ENCODE results near the gene IPO11.
"Not testable (repeated sequence)": the region's sequence is repeated elsewhere in the genome, so short reads cannot be mapped to it uniquely, and the experiment has no call there.

The IPO11 gene

GRCh38 chr5:62450259-62450658 is 37.7 kb downstream of the IPO11 start:
- DNase-seq = no peak

GRCh38 chr5:62457071-62457470 is 44.5 kb downstream of the IPO11 start:
- DNase-seq = no peak

- DNase-seq = peak; percentile 29
These were observed 48.0 kb downstream of the IPO11 start for GRCh38 chr5:62460578-62460983.

GRCh38 chr5:62461561-62461960 is 49.0 kb downstream of the IPO11 start:
- no peak for DNase-seq

- DNase-seq = no peak
These were observed 53.7 kb downstream of the IPO11 start for GRCh38 chr5:62465985-62466925.

- no peak for DNase-seq
These were observed 60.6 kb downstream of the IPO11 start for GRCh38 chr5:62473209-62473608.

- no peak for DNase-seq
These were observed 62.5 kb downstream of the IPO11 start for GRCh38 chr5:62475072-62475471.

GRCh38 chr5:62477801-62478200 is 65.2 kb downstream of the IPO11 start:
- DNase-seq = no peak

- DNase-seq = no peak
These were observed 71.0 kb downstream of the IPO11 start for GRCh38 chr5:62483556-62483955.

- DNase-seq = no peak
These were observed 74.1 kb downstream of the IPO11 start for GRCh38 chr5:62486672-62487071.

GRCh38 chr5:62488531-62488930 is 76.0 kb downstream of the IPO11 start:
- DNase-seq = no peak

- DNase-seq = no peak
These were observed 76.9 kb downstream of the IPO11 start for GRCh38 chr5:62489471-62489870.

GRCh38 chr5:62494772-62495171 is 82.2 kb downstream of the IPO11 start:
- DNase-seq = no peak

- DNase-seq = no peak
These were observed 84.3 kb downstream of the IPO11 start for GRCh38 chr5:62496876-62497275.

- DNase-seq = no peak
These were observed 86.4 kb downstream of the IPO11 start for GRCh38 chr5:62498961-62499360.

GRCh38 chr5:62499756-62500155 is 87.2 kb downstream of the IPO11 start:
- no peak for DNase-seq

- peak; percentile 47 for DNase-seq
These were observed 90.0 kb downstream of the IPO11 start for GRCh38 chr5:62502456-62503101.

GRCh38 chr5:62504129-62504528 is 91.6 kb downstream of the IPO11 start:
- no peak for DNase-seq

- DNase-seq = peak; percentile 3
These were observed 94.3 kb downstream of the IPO11 start for GRCh38 chr5:62506659-62507460.

- DNase-seq = not testable (repeated sequence)
These were observed 96.2 kb downstream of the IPO11 start for GRCh38 chr5:62508760-62509159.

GRCh38 chr5:62509806-62510205 is 97.2 kb downstream of the IPO11 start:
- no peak for DNase-seq

- DNase-seq = not testable (repeated sequence)
These were observed 100.5 kb downstream of the IPO11 start for GRCh38 chr5:62513085-62513484.

GRCh38 chr5:62514510-62515119 is 102.1 kb downstream of the IPO11 start:
- DNase-seq = no peak

Data from NCI-H526 treated with DMSO at 0.1 percent for 48 hours (cell line).